Lung (tissue), 16 donors: ENCODE results near the gene HAUS6. TPM values are rescaled to one million over a fixed set of nuclear protein-coding genes. Genes with fewer than 3 reads are reported as not detected.
"Not testable (repeated sequence)": the region's sequence is repeated elsewhere in the genome, so short reads cannot be mapped to it uniquely, and the experiment has no call there.

Experiments used
- ATAC-seq: fragments of 200-7000 bp; cut with Tn5 transposase; one replicate; pipeline ENCODE4 v1.9.1; 2020; ENCODE audit warnings: moderate number of reproducible peaks; ENCODE audit not compliant: insufficient read depth, low FRiP score
- DNase-seq, 3 donors: peaks; one replicate each; pipeline ENCODE4 v3.0.0-alpha.2; 2013 to 2017
- H3K27ac ChIP-seq, 2 donors: one replicate each; pipeline ENCODE4 v1.5.1; 2013; ENCODE audit warnings: mild to moderate bottlenecking in 2 of 2, moderate library complexity in 2 of 2, control low read depth in 1 of 2, inconsistent platforms in 1 of 2, low read depth in 1 of 2, low read length in 1 of 2
- H3K27me3 ChIP-seq, 3 donors: one replicate each; pipeline ENCODE4 v1.5.1; 2013; ENCODE audit warnings: low read length in 2 of 3; ENCODE audit not compliant: control insufficient read depth in 3 of 3, insufficient read depth in 3 of 3
- H3K36me3 ChIP-seq, 4 donors: one replicate each; pipeline ENCODE4 v1.5.1; 2013; ENCODE audit warnings: low read length in 4 of 4, mild to moderate bottlenecking in 1 of 4, moderate library complexity in 1 of 4; ENCODE audit not compliant: control insufficient read depth in 4 of 4, insufficient read depth in 4 of 4
- H3K4me1 ChIP-seq, 5 donors: one replicate each; pipeline ENCODE4 v1.5.1; 2013; ENCODE audit warnings: low read length in 5 of 5, mild to moderate bottlenecking in 2 of 5, moderate library complexity in 1 of 5; ENCODE audit not compliant: control insufficient read depth in 5 of 5, insufficient read depth in 5 of 5
- H3K4me3 ChIP-seq: one replicate; pipeline ENCODE4 v1.5.1; 2013; ENCODE audit warnings: mild to moderate bottlenecking, control low read depth, moderate library complexity
- H3K9ac ChIP-seq, 2 donors: one replicate each; pipeline ENCODE4 v1.5.1; 2013; ENCODE audit warnings: low read length in 2 of 2, control low read depth in 1 of 2; ENCODE audit not compliant: insufficient read depth in 1 of 2
- H3K9me3 ChIP-seq, 4 donors: one replicate each; pipeline ENCODE4 v1.5.1; 2013; ENCODE audit warnings: low read length in 3 of 4, mild to moderate bottlenecking in 1 of 4, moderate library complexity in 1 of 4; ENCODE audit not compliant: control insufficient read depth in 4 of 4, insufficient read depth in 3 of 4
- WGBS, 2 donors: extraction: QIAGEN DNeasy Blood & Tissue Kit; methylation state at CpG; one replicate each; pipeline ENCODE4 v1.1.7; 2013; 5-methylcytosine and 5-hydroxymethylcytosine counted together
- long read RNA-seq, 5 donors: transcript quantifications; one replicate each; lab custom pipeline, GENCODE V29; 2026
- polyA plus RNA-seq, 2 donors: library from polyadenylated mRNA; stranded (reverse); fragments of 200-250 nt; gene quantifications; one replicate each; pipeline ENCODE4 v1.2.1, GENCODE V29; 2013
- total RNA-seq, 2 donors: library from RNA; depleted of rRNA in 1 of 2; stranded (reverse); fragments of >200 nt in 1 of 2; gene quantifications; one replicate each; pipeline ENCODE4 v1.2.1, GENCODE V29; 2014 to 2021
- TF ChIP-seq, protein P1 (sequence below): IDR thresholded peaks from 2 replicates; pipeline ENCODE4 v1.5.1; 2012; ENCODE audit warnings: mild to moderate bottlenecking; ENCODE audit errors: control extremely low read depth, extremely low read depth
- donor health status: control.
- donor health status: control.
- donor health status: Bipolar disorder and iron deficiency.
- donor health status: healthy.
- donor health status: DM: yes; HTN: yes; CAD: no.

The HAUS6 gene, protein sequence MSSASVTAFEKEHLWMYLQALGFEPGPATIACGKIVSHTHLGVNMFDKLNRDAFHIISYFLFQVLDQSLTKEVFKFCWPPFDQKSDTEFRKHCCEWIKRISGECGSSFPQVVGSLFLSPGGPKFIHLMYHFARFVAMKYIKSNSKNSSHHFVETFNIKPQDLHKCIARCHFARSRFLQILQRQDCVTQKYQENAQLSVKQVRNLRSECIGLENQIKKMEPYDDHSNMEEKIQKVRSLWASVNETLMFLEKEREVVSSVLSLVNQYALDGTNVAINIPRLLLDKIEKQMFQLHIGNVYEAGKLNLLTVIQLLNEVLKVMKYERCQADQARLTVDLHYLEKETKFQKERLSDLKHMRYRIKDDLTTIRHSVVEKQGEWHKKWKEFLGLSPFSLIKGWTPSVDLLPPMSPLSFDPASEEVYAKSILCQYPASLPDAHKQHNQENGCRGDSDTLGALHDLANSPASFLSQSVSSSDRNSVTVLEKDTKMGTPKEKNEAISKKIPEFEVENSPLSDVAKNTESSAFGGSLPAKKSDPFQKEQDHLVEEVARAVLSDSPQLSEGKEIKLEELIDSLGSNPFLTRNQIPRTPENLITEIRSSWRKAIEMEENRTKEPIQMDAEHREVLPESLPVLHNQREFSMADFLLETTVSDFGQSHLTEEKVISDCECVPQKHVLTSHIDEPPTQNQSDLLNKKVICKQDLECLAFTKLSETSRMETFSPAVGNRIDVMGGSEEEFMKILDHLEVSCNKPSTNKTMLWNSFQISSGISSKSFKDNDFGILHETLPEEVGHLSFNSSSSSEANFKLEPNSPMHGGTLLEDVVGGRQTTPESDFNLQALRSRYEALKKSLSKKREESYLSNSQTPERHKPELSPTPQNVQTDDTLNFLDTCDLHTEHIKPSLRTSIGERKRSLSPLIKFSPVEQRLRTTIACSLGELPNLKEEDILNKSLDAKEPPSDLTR
- total RNA-seq (10 to 100 TPM in 1 of 2 donors, 1 to 10 TPM in 1; 7.6 to 13.1 TPM), polyA plus RNA-seq (1 to 10 TPM; 3.6 to 3.9 TPM)
- long read RNA-seq, donor 1 = 0 reads
- long read RNA-seq, donor 2 = 0 reads
- long read RNA-seq, donor 3, full-length matches to known transcripts = 1 of 1 reads
- long read RNA-seq, donor 3, partial matches to known transcripts = 0 of 1 reads
- long read RNA-seq, donor 3, other reads (novel, unspliced or antisense) = 0 of 1 reads
- long read RNA-seq, donor 4, partial matches to known transcripts = 5 of 5 reads
- long read RNA-seq, donor 4, other reads (novel, unspliced or antisense) = 0 of 5 reads
- long read RNA-seq, donor 5, full-length matches to known transcripts = 4 of 4 reads
- long read RNA-seq, donor 5, partial matches to known transcripts = 0 of 4 reads
- long read RNA-seq, donor 5, other reads (novel, unspliced or antisense) = 0 of 4 reads

DNA sequence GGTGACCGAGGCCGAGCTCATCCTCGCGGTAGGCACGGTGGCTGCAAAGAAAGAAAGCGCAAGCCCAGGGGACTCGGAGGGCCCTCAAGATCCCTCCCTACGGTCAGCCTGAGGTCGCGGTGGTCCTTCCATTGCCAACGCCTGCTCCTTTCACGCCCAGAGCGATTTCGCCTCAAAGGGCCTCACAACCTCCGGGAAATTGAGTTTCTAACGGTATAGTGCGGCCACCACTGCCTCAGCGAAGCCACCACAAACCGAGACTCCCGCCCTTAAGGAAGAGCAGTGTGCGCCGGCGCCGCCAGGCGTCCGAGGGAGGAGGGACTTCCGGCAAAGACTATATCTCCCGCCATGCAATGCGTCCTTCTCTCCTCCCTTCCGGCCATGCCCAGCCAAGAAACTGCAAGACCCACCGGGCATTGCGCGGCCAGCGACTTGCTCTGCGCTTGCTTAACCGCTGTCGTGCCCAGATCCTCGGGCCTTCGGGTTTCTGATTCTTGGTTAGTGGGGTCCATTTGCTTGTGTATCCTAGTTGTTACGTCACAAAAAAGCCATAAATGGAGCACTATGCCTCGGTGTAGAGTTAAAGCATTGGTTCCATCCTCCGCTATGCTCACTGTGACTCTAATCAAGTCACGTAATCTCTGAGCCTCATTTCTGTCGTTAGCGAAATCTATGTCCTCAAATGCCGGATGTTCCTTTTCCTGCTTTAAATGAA, at the start of gene HAUS6:
Gene HAUS6, minus strand, starts transcription at position 274 of the 715 bp plus-strand sequence. Its CDS starts 253 bp downstream, at position 21.
- H3K27me3 ChIP-seq = no peaks in the 10 kb centered on the region
- DNase-seq (peak; percentile 98 to 99 (median 99)), ATAC-seq (peak; percentile 99)
- peak within 1 kb of the TSS; percentile 73 for H3K4me3 ChIP-seq
- peaks cover 0 to 12% (median 4%) of the 10 kb centered on the region in 5 donors for H3K4me1 ChIP-seq
- TF ChIP-seq, protein P1, sequence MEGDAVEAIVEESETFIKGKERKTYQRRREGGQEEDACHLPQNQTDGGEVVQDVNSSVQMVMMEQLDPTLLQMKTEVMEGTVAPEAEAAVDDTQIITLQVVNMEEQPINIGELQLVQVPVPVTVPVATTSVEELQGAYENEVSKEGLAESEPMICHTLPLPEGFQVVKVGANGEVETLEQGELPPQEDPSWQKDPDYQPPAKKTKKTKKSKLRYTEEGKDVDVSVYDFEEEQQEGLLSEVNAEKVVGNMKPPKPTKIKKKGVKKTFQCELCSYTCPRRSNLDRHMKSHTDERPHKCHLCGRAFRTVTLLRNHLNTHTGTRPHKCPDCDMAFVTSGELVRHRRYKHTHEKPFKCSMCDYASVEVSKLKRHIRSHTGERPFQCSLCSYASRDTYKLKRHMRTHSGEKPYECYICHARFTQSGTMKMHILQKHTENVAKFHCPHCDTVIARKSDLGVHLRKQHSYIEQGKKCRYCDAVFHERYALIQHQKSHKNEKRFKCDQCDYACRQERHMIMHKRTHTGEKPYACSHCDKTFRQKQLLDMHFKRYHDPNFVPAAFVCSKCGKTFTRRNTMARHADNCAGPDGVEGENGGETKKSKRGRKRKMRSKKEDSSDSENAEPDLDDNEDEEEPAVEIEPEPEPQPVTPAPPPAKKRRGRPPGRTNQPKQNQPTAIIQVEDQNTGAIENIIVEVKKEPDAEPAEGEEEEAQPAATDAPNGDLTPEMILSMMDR = peak; percentile 35
- peak within 1 kb of the TSS; percentile 92 to 93 for H3K27ac ChIP-seq
- H3K9ac ChIP-seq = peak within 1 kb of the TSS in 1 of 2 donors; percentile 93
- no peaks in the 10 kb centered on the region for H3K9me3 ChIP-seq
- peaks cover 0 to 4% (median 2%) of the 10 kb centered on the region in 4 donors for H3K36me3 ChIP-seq
- WGBS, 2 donors = 5 to 8% methylated on average over 42 to 46 of the region's 46 CpGs

DNA sequence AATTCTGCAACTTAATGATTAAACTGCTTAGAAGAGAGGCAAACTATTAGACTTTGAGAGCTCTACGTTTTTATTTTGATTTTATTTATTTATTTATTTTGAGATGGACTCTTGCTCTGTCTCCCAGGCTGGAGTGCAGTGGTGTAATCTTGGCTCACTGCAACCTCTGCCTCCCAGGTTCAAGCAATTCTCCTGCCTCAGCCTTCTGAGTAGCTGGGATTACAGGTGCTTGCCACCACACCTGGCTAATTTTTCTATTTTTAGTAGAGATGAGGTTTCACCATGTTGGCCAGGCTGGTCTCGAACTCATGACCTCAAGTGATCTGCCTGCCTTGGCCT, 49.4 kb upstream of the HAUS6 start:
- not testable (repeated sequence) for H3K36me3 ChIP-seq, H3K9ac ChIP-seq, H3K9me3 ChIP-seq, H3K27me3 ChIP-seq, H3K4me1 ChIP-seq, ATAC-seq, DNase-seq, H3K4me3 ChIP-seq, H3K27ac ChIP-seq
- WGBS, 2 donors = 78 to 82% methylated on average over 2 of the region's 2 CpGs

DNA sequence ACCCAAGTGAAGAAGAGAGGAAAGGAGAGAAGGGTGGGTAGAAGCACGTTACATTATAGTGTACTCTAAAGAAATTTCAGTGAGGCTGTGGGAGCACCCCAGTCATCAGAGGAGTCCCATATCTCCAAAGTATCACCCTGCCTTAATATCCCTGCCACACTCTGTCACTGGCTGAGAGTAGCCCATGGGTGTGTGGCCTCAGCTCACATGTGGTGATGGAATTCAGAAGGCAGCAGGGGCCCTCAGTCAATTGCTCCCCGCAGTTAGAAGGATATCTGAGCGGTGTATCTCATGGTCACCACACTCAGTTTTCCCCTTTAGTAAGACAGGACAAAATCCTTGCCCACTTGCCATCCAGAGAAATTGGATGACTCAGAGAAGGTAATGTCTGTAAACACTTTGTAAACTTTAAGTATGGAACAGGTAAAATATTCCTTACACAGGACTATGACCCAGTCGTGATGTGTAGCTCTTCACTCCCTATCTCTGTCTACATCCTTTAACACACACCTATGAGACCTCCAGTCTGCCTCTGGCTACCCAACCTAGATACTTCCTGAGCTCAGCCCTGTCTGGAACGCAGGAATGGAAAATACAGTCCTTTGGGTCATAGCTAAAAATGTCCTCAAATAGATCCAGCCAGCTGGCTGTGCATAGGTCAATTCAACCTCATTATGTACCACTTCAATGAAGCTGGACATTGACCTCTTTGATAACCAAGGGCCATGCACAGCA, 48.9 kb upstream of the HAUS6 start:
- no peaks in the 10 kb centered on the region for H3K36me3 ChIP-seq
- no peaks in the 10 kb centered on the region for H3K4me1 ChIP-seq
- TF ChIP-seq, protein P1 = no peak
- ATAC-seq (no peak), DNase-seq (no peak)
- no peak overlapping the region for H3K4me3 ChIP-seq
- 70 to 80% methylated on average over 5 of the region's 5 CpGs for WGBS, 2 donors
- no peak overlapping the region for H3K9ac ChIP-seq
- no peaks in the 10 kb centered on the region for H3K9me3 ChIP-seq
- H3K27ac ChIP-seq = no peak overlapping the region
- H3K27me3 ChIP-seq = no peaks in the 10 kb centered on the region
